IPS-NIHi7 (cell line): ENCODE results near the gene ZFYVE28.
A peak's percentile ranks its signal among the peaks of the same experiment; 100 is the strongest.

Experiments
- DNase-seq: peaks from one replicate; pipeline ENCODE4 v3.0.0; 2012; ENCODE audit warnings: mixed read lengths; ENCODE audit errors: extremely low spot score

Gene ZFYVE28

DNA sequence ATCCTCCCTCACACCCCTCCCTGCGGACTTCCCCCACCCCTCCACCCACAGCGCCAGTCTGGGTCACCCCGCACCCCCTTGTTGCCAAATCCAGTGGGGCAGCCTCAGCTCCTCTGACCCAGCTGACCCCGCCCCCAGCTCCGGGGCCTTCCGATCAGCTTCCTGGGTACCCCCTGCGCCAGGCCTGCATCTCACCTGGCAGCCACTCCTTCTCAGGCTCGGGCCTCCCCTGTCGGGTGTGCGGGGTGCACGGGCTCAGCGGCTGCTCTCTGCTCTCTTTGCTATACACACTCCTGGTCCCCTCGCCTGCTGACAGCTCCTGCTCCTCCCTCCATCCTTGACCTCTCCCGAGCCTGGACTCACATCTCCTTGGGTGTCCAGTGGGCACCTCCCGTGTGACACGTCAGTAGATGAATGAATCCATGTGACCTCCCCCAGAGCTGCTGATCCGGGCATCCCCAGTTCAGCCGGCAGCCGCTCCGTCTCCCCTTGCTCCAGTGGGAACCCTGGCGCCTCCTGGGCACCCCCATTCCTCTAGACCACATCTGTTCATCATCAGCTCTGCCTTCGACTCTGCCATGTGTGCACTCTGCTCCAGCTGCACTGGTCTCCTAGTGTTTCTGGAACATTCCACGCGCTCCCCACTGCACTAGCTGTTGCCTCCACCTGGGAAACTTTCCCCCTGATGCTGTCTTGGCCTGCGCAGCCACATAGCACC is 10.2 kb upstream of the ZFYVE28 start:
- DNase-seq, result no peak

DNA sequence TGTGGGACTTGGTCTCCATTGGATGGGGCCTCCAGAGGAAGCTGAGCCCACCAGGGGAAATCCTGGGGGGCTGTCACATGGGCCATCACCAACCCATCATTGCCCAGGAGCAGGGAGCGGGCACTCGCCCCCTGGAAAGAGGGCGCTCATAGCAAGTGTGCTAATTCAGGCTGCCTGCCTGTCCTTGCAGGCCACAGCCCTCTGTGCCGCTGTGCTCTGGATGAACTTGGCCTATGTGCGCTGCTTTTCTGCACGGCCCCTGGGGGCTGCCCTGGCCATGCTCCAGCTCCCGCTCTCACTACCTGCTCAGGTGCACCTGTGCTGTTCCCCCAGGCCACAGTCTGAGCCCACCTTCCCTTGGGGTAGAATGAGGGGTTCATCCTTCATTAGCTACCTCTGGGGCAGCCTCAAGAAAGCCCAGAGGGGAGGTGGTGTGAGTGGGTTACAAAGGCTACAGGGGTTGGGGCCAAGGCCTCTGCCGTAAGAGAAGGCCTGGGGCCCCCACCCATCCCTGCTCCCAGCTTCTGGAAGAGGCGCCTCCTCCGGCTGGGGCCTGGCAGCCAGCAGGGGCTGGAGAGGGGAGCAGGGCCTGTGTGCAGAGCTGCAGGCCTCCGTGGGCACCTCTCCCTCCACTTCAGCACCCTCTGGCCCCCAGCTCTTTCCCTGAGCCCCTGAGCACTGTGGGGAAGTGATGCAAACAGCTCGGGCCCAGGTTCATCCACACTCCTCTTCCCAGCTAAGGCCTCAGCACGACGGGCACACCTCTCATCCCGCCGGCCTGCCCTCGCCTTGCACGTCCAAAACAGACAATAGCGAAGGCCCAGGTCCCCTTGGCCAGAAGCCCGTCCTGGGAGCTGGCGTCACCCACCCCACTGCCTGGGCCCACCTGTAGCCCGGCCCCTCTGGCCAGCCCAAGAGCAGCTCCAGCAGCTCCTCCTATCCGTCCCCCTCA is 9.2 kb upstream of the ZFYVE28 start:
- DNase-seq, result no peak

DNA sequence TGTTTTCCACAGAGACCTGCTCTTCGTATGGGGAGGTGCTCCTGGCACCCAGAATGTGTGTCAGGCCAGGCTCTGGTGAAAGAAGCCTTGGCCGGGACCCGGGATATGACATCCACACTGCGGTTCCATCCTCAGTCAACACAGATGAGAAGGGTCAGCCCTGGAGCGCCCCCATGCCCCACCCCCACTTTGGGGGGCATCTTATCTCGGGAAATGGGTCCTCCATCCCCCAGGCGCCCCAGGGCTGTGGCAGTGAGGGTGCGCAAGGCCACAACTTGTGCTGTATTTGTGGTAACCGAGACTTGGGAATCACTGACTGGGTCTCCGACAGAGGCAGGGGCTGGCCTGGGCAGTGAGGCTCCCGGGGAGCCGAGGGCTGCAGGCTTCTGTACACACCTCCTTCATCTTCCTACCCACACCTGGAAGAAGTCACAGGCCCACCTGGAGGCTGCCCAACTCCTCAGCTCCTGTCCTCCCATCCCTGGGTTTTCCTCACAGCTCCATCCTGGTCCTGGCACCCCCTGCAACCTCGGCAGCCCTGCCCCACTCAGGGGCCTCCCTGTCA is 8.3 kb upstream of the ZFYVE28 start:
- DNase-seq, result no peak

DNA sequence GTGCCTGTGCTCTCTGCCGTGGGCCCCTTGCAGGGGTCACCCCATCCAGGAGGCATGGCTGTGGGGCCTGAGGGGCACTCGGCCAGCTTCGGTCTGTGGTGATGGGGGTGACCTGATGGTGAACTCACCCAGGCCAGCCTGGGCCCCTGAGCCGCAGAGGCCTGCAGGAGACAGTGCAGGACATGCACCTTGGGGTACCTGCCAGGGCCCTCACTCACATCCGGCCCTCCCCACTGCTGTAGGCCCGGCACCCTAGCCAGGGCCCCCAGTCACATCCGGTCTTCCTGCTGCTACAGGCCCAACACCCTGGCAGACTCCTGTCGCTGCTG is 7.6 kb upstream of the ZFYVE28 start:
- DNase-seq, result no peak

DNA sequence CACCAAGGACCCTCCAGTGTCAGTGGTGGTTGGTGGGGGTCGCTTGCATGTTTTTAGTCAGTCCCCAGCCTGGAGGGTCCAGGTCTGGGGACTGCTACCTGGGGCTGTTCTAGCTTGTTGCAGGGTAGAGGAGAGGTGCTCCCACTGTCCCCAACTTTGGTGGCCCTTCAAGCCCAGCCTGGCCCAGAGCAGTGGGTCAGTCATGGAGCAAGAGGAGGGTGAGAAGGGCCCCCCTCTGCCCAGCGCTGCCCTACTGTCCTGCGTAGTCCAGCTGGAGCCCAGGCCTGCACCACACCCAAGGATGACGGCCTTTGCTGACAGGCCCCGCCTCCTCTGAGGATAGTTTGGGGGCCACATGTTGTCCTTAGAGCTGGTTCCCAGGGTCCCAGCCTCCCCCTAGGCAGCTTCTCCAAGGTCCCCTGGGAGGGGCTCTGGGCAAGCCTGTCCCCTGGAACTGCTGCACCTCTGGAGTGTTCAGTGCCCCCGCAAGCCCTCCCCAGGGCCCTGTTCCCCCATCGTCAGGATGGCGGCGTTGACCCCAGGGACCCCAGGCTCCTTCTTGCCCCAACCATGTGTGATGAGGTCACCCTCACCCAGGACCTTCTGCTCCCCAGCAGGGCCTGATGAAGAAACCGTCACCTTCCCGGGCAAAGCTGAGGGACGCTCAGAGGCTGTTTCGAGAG is 7.1 kb upstream of the ZFYVE28 start:
- no peak for DNase-seq

DNA sequence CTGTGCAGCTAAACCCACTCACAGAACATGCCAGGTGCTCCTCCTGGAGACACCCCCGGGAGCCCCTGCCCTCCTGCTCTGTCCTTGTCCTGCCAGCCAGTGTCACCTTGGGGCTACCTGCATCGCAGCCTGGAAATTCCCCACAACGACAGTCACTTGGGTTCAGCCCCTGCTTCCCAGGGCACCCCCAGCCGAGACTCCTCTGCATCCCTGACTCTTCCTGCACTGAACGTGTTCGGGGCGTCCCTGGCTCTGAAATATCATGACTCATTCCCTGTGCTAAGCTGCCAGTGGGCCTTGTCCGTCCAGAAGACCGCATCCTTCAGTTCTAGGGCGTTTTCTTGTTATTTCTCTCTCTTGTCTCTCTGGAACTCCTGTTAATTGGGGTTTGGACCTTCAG is 6.1 kb upstream of the ZFYVE28 start:
- no peak for DNase-seq

DNA sequence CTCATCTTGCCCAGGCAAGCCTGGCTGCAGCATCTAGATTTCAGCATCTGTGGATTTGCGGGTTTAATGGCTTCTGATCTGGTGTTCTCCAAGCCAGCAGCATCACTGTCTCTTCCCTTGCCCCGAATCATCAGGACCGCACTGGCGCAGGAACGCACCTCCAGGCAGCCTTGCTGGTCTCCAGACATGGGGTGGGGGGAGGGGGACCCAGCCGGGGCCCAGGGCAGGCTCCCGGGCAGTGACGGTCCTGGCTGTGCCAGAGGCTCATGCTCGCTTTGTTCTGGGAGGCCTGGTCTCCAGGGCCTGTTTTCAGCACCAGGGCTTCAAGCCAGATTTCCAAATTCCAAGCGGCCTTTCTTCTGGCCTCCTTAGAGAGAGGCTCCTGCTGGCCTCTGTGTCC is 5.2 kb upstream of the ZFYVE28 start:
- no peak for DNase-seq

DNA sequence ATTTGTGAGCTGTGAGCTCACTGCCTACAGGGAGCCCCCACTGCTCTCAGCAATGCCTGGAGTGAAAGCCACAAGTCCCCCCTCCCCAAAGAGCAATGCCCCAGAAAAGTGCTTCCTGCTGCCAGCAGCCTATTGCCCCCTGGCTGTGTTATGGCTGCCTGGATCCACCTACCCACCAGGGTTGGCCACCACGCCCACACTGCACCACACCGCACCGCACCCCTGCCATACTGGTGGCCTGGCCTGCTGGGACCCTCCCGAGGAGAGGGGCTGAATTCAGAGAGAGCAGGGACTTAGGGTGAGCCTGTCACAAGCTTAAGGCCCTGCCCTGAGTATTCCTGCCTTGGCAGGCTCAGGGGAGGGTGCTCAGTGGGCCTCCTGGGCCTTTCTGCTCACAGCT is 4.6 kb upstream of the ZFYVE28 start:
- DNase-seq, result no peak

DNA sequence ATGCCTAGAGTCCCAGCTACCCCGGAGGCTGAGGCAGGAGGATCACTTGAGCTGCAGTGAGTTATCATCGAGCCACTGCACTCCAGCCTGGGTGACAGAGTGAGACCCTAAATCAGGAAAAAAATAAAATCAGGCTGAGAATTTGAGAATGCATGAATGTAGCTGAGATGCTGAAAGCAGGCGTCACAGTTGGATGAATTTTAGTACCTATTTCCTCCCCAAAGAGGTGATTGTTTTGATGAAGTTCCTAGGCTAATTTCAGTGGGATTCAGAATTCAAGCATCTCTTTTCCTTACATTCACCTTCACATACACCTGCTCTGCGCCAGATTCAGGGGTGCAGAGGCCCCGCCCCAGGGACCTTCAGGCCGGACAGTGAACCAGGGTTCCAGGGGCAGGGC is 3.5 kb upstream of the ZFYVE28 start:
- no peak for DNase-seq

DNA sequence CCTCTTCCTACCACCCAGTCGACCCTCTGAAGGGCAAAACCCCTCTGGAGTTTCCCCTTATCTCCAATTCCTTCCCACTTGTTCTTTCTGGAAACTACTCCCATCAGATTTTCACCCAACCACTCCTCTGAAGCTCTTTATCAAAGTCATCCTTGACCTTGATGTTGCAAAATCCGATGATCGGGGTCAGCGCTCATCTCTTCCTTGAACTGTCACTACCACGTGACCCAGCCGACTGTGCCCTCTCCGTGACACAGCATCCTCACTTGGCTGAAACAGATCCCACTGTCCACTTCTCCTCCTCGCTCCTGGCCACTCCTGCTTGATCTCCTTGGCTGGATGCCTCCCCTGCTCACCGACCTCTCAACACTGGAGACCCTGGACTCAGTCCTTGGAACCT is 1.4 kb upstream of the ZFYVE28 start:
- no peak for DNase-seq

DNA sequence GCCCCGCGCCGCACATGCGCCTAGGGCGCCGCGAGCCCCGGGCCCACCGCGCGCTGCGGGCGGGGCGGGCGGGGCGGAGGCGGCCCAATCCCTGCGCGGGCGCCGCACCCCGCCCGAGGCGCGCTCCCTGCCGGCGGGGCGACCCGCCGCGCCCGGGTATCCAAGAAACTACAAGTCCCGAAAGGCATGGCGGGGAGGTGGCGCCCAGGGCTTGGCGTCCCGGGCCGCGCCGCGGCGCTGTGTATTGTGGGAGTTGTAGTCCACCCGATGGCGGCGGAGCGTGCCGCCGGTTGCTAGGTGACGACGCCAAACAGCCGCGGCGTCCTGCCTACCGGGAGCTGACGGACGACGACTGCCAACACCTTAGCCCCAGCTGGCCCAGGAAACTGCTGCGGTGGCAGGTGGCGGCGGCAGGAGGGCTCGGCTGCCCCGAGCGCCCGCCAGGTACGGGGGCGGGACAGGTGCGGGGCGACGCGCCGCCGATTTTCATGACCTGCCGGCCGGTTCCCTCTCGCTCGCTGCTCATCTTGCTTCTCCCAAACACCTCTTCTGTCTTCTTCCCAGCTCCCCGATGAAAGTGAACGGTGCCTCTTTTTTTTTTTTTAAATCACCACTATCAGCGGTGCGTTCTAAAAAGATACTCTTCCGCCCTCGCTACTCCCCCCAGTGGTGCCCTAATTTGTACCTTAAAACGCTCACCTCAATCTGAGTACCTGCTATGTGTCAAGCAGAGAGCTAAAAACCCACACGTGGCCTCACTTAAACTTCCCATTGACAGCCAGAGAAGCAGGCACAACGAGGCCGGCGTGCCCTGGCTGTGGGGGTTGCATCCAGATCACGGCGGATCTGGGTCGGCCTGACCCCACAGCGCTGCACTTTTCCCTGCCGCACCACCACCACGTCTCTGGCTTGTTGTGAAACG is 466 bp upstream of the ZFYVE28 start, which contains the start of gene CFAP99:
Gene CFAP99, plus strand, starts transcription at position 306 of the 922 bp plus-strand sequence.
- DNase-seq, result peak; percentile 97

DNA sequence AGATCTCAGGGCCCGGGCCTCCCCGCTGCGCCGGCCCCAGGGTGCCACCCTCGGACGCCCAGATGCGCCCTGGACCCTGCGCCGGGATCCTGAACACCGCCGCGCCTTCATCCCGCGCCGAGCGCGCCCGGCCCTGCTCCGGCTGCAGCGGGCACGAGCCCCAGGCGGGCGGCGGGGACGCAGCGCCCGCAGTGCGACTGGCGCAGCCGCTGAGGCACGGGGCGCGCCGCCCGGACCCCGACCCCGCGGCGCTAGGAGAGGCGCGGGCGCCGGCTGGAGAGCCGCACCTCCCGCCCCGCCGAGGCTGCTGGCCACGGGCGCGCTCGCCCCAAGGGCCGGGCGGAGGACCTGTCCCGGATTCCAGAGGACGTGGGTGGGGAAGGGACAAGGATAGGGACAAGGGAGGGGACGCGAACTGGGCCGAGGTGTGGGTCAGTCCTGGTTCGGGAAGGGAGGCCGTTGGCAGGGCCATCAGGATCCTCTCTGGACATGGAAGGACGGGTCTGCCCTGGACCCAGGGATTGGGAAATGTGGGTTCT is 1.1 kb downstream of the ZFYVE28 start:
- DNase-seq, result no peak

DNA sequence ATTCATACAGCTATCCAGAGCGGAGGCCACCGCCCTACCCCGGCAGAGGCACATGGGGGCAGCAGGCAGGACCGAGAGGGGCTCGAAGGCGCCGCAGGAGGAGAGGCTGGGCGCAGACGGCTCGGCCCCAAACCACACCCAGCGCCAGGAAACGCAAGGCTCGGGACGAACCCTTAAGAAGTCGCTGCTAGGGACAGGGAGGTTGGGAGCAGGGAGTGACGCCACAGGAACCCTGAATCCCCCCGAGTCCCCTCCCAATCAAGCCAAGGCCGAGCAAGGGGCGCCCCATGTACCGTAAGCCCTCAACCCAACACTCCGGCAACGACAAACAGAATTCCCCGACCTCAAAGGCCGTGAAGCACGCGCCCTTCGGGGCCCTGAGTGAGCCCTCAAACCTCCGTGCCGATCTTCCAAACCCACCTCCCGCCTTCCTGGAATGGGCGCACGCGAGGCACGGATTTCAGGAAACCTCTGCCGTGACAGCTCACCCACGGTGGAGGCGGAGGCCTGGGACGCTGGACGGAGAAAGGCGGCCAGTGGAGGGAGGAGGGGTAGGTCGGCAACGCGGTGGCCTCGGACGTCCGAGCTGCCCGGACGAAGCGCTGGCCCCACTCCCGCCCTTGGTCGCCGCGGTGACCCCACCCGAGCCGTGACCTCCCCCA is 1.8 kb downstream of the ZFYVE28 start:
- peak; percentile 50 for DNase-seq

DNA sequence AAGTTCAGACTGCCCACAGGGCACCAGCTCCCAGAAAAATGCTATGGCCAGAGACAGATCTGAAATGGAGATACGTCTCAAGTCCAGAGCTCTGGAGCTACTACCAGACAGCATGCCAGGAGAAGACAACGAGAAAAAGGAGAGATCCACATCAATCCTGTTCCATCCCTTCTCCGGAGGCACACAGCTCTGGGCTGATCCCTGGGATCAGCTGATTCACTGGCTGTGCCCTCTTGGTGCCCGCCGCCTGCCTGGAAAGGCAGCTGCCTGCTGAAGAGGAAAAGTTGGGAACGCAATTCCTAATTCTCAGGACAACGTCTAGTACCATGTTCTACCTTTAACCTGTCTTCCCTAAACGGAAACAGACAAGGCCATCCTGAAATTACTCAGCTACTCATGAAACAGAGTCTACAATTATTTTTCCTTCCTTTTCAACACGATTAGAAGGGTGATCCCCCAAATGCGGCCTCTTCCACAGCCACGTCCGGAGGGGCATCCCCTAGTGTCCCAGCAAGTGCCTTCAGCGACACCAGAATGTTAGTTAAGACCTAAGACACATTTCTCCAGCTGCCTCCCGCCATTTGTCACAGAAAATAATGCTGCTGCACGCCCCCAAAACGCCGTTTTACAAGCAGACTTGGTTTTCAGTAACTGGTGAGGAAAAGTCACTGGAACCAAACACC is 2.4 kb downstream of the ZFYVE28 start:
- no peak for DNase-seq

DNA sequence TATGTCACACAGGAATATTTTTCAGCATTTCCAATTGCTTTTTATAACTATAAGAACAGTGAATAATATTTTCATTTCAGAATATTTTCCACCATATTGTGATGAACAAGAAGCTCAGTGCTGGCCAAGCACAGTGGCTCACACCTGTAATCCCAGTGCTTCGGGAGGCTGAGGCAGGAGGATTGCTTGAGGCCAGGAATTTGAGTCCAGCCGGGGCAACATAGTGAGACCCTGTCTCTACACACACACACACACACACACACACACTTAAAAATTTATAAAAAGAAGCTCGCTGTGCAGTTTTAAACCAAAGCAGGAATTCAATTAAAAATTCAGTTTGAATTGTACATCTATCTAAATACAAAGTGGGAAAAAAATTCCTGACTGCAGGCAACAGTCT is 3.2 kb downstream of the ZFYVE28 start:
- no peak for DNase-seq

DNA sequence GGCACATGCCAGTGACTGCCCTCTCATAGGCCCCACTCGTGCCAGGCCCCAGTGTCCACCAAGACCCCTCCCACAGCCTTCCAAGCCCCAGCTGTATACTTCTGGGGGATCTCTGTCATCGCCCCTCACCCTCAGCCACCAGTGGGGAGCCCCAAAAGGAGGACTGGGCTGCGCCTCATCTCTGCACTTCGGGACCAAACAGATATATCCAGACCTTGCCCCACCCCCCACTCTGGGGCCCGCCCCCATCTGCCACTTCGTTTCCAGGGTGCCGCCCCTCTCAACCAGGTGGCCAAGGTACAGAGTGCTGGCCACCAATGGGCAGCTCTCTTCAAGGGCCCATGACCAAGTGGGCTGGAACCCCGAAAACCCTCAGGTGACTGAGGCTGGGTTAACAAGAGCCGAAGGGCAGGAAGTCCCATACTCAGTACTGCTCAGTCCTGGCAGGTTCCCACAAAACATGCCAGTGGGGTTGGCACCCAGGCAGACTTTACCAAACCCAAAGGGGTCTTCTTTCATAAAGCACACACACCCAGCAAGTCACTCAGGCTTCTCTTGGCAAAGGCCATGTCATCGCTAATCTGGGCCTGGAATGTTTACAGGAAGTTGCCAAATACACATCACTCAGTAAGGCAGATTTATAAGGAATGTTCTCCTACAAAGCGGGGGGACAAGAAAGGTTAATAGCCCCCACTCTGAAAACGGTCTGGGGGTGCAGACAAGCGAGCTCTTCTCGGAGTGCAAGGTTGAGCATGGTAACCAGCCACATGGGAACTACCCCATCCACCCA is 4.4 kb downstream of the ZFYVE28 start:
- DNase-seq, result no peak

DNA sequence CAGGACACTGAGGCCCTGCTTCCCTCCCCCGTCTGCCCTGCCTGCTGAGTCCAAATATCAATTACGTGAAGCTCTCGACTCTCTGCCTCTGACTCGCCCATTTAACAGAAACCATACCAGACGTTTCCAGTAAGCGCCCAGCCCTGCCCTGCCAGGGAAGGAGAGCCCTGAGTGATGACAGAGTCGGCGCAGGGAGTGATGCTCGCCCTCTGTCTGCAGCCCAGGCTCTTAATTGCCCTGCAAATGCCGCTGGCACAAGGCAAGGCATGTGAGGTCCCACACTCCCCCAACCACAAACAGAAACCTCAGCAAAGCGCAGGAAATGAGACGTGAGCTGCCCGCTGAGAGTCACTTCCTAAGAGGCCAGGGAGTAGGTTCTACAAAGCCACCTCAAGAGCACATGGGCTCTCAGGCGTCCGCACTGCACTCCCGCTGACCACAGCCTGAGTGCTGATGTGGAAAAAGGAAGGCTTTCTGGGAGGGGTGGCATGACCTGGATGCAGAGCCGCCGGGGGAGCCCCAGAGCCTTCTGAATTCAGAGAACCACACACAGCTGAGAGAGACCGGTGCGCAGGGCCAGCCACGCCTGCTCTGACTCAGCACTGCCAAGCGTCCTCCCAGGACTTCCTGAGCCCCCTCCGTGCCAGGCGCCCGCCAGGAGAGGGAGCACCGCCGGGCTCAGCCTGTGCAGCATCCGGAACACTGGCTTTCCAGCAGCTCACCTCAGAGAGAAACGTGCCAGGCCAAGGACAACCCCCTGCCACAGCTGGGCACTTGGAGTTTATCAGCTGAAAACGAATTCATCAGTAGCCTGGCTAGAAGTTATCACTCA is 5.3 kb downstream of the ZFYVE28 start:
- DNase-seq, result peak; percentile 83

DNA sequence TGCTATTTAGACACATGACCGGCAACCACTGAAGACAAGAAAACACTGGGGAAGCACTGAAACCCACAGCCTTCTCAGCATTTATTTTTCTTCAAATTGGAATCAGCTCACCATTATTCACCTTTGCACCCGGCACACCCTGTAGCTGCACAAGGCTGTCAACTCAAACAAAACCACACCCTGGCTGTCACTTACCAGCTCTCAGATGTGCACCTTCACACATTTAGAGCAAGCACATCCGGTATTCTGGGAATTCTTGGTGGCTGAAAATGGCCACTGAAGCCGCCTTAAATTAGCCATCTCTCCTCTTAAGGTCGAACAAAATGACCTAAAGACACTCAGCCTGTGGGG is 5.9 kb downstream of the ZFYVE28 start:
- no peak for DNase-seq
